ENCODE results near the gene PHGDH.

DNA sequence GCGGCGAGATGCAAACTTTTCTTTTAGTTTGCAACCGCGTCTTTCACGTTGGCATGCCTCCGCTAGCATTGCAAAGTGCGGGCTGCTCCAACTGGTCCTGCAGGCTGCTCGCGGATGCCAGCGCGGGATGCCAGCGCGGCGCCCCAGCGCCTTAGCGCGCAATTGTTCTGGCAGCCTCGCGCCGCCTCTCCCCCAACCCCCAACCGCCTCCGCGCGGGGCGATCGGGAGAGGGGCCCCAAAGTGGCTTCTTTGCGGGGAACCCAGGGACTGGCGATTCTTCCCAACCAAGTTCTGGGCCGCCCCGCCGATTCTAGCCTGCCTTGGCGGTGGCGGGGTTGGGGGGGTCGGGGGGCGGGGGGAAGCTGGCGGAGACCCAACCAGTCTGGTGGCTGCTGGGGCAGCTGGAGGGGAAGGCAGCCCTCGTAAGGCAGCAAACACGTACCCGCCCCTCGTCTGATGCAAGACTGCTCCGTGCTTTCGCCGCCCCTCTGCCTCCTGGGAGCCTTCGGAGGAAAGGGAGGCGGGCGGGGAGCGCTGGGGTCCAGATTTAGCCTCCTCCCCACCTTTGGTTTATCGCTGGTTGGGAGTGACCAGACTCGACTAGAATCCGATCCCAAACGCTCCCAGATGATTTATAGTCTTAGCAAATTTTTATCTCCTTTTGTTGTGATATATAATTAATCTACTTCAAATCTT lies 756 bp downstream of the PHGDH start:
- TF ChIP-seq, protein P1, sequence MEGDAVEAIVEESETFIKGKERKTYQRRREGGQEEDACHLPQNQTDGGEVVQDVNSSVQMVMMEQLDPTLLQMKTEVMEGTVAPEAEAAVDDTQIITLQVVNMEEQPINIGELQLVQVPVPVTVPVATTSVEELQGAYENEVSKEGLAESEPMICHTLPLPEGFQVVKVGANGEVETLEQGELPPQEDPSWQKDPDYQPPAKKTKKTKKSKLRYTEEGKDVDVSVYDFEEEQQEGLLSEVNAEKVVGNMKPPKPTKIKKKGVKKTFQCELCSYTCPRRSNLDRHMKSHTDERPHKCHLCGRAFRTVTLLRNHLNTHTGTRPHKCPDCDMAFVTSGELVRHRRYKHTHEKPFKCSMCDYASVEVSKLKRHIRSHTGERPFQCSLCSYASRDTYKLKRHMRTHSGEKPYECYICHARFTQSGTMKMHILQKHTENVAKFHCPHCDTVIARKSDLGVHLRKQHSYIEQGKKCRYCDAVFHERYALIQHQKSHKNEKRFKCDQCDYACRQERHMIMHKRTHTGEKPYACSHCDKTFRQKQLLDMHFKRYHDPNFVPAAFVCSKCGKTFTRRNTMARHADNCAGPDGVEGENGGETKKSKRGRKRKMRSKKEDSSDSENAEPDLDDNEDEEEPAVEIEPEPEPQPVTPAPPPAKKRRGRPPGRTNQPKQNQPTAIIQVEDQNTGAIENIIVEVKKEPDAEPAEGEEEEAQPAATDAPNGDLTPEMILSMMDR (conservative IDR thresholded peaks at IDR 0.05; ENCODE audit: low read depth, low read length), result no peak
- TF ChIP-seq EZH2 (IDR thresholded peaks at IDR 0.05; ENCODE audit: borderline replicate concordance, low read depth, low read length, poor library complexity, severe bottlenecking), result no peak

Measured in A673 (cell line).